GM19372 (cell line): ENCODE measurements around the gene TSKU.

Experiments
- ATAC-seq: cut with Tn5 transposase; IDR thresholded peaks from one replicate; pipeline ENCODE4 v1.9.1; 2021; ENCODE audit warnings: mild to moderate bottlenecking, low read depth, moderate library complexity; ENCODE audit not compliant: unreplicated experiment

TSKU gene

GRCh38 chr11:76769645-76770586, 13.2 kb upstream of the TSKU start:
- ATAC-seq = no peak

GRCh38 chr11:76770642-76771445, 12.3 kb upstream of the TSKU start:
- ATAC-seq = no peak

- no peak for ATAC-seq
Observed at GRCh38 chr11:76771446-76772099, 11.6 kb upstream of the TSKU start.

GRCh38 chr11:76772100-76772782, 10.9 kb upstream of the TSKU start:
- no peak for ATAC-seq

GRCh38 chr11:76772783-76773106, 10.4 kb upstream of the TSKU start:
- ATAC-seq = no peak

GRCh38 chr11:76773921-76774361, 9.2 kb upstream of the TSKU start:
- ATAC-seq = no peak

GRCh38 chr11:76776472-76776871, 6.7 kb upstream of the TSKU start:
- no peak for ATAC-seq

- ATAC-seq = no peak
Observed at GRCh38 chr11:76777305-76777704, 5.9 kb upstream of the TSKU start.

GRCh38 chr11:76777876-76778275, 5.3 kb upstream of the TSKU start:
- no peak for ATAC-seq

- no peak for ATAC-seq
Observed at GRCh38 chr11:76778874-76779273, 4.3 kb upstream of the TSKU start.

- ATAC-seq = no peak
Observed at GRCh38 chr11:76781046-76781801, 1.9 kb upstream of the TSKU start.

- ATAC-seq = no peak
Observed at GRCh38 chr11:76781807-76782530, 1.2 kb upstream of the TSKU start.

GRCh38 chr11:76782531-76783293, 444 bp upstream of the TSKU start:
- ATAC-seq = no peak

- ATAC-seq = no peak
Observed at GRCh38 chr11:76783896-76784813, 999 bp downstream of the TSKU start.

- ATAC-seq = no peak
Observed at GRCh38 chr11:76785513-76785912, 2.4 kb downstream of the TSKU start.

- no peak for ATAC-seq
Observed at GRCh38 chr11:76786016-76786415, 2.9 kb downstream of the TSKU start.

- ATAC-seq = no peak
Observed at GRCh38 chr11:76786441-76787014, 3.4 kb downstream of the TSKU start.
